Ureter (tissue), 1 donor: ENCODE measurements around the gene LRRC2. TPM values are rescaled to one million over a fixed set of nuclear protein-coding genes. Genes with fewer than 3 reads are reported as not detected.
A peak's percentile ranks its signal among the peaks of the same experiment; 100 is the strongest.
"Not testable (repeated sequence)": the region's sequence is repeated elsewhere in the genome, so short reads cannot be mapped to it uniquely, and the experiment has no call there.

Source experiments
- DNase-seq: peaks from one replicate; pipeline ENCODE4 v3.0.0-alpha.2; 2020; ENCODE audit warnings: low spot score
- total RNA-seq: library from RNA; stranded (reverse); gene quantifications from one replicate; pipeline ENCODE4 v1.2.4, GENCODE V29; 2023
- donor health status: DM: yes; HTN: yes; CAD: no.

Gene LRRC2
- total RNA-seq, 1 donor from 2014 or later, result 0.81 TPM

DNA sequence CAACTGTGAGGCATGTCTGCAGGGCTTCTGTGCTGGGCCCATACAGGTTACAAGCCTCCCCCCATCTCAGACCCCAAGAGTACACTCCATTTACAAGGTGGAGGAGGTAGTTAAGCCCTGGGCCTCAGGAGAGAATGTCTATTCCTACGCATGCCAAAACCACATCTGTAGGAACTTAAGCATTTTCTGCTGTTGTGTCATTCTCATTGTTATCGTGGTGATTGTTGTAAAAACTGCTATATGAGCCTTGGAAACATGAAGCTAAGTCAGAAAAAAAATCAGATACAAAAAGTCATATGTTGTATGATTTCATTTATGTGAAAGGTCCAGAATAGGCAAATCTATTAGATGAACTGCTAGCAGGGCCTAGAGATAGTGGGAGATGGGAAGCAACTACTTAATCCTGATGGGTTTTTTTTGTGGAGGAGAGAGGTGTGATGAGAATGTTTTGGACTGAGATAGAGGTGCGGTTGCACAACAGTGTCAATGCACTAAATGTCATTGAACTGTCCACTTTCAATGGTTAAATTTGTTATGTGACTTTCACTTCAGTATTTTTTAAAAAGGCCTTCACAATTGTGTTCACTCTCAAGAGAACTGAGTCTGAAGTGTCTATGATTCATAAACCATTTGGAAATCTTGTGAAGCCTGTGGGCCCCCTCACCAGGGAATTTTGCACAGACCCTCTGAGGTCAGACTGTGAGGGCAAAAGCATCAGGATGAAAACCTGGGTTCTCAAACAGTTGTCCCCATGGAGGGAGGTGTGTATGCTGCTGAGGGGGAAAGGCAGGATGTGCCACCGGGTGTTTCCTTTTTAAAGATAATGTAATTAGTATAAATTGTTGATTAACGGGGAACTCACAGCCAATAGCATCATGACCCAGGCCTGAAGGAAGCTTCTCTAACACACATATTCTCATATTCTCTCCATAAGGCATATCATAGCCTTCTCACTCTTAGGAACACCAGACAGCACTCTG lies 65.2 kb downstream of the LRRC2 start:
- DNase-seq, result no peak

DNA sequence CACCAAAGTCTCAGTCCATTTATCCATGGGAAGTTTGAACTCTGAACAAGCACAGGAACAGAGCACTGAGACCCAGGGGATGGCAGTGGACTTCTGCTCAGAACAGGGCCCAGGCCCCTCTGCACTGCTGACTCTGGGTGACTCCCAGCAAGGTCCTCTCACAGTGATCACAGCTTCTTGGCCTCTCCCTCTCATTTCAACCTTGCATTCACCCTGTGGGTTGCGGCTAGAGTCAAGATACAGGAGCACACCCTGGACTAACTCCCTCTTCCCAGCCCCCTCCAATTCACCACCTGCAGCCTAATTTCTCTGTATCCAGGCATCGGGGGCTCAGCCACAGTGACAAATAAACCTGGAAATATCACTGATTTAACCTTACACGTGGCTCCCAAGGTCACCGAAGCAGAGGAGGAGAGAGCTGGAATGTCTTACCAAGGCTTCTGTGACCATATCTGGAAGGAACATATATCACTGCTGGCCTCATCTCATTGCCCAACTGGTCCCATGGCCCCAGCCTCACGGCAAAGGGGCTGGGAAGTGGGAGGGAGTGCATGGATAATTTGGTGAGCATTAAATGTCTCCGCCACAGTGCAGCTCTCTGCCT lies 67.1 kb downstream of the LRRC2 start:
- DNase-seq, result no peak

- DNase-seq, result no peak
Observed at GRCh38 chr3:46497556-46498265, 68.4 kb downstream of the LRRC2 start, which contains the start of gene RTP3. Gene RTP3, plus strand, starts transcription at chr3:46497976. Its CDS starts 87 bp downstream, at chr3:46498063.

DNA sequence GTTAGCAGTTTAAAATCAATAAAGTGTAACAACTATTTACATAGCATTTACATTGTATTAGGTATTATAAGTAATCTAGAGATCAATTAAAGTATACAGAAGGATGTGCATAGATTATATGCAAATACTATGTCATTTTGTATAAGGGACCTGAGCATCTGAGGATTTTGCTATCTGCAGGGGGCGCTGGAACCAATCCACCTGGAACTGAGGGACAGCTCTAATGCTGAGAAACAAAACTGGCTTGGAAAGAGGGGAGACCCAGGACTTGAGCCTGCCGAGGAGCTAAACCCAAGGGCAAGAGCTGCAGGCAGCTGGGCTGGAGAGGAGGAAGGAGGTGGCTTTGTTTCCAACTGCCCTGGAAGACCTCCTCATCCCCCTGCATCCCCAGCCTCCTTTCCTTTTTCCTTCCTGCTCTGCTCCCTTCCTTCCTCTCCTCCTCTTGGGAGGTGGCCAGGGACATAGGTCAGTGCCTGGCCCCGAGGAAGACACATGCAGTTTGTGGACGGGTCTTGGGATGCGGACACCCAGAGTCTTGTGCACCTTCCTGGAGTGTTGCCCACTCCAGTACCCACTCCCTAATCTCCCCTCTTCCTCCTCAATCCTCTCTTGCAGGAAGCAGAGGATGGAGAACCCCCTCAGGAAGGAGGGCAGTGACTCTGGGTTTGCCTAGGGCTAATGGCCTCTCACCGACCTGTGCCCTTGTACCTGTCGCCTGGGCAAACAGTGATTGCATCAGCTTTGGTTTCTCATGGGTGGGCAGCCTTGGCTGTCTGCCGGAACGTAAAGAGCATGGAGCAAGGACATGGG lies 69.2 kb downstream of the LRRC2 start:
- no peak for DNase-seq

DNA sequence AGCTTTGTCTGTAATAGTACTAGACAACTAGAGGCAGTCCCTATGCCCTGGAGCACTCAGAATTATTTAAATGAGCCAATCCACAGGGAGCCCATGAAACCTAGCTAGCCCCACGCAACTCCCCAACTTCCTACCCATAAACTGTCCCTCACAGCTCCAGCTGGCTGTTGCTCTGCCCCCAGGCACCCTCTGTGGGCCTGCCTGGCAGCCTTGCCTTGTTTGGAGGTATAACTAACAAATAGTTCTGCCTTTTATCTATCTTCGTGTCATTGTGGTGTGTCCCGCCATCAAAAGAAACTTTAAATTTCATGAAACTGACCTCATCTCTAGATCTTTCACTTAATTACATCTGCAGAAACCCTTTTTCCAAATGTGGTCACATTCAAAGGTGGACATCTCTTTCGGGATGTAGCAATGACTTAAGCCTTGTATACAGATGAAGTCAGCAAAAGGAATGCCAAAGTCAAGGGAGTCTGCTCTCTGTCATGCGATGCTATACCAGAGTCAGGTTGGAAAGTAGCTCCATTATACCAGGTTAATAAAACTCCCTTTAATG lies 70.1 kb downstream of the LRRC2 start:
- no peak for DNase-seq

DNA sequence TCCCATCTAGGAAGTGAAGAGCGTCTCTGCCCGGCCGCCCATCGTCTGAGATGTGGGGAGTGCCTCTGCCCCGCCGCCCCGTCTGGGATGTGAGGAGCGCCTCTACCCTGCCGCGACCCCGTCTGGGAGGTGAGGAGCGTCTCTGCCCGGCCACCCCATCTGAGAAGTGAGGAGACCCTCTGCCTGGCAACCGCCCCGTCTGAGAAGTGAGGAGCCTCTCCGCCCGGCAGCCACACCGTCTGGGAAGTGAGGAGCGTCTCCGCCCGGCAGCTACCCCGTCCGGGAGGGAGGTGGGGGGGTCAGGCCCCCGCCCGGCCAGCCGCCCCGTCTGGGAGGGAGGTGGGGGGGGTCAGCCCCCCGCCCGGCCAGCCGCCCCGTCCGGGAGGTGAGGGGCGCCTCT lies 71.6 kb downstream of the LRRC2 start:
- DNase-seq, result not testable (repeated sequence)

GRCh38 chr3:46492890-46493547 lies 73.1 kb downstream of the LRRC2 start:
- no peak for DNase-seq

- DNase-seq, result no peak
Observed at GRCh38 chr3:46491089-46492070, 74.7 kb downstream of the LRRC2 start.

DNA sequence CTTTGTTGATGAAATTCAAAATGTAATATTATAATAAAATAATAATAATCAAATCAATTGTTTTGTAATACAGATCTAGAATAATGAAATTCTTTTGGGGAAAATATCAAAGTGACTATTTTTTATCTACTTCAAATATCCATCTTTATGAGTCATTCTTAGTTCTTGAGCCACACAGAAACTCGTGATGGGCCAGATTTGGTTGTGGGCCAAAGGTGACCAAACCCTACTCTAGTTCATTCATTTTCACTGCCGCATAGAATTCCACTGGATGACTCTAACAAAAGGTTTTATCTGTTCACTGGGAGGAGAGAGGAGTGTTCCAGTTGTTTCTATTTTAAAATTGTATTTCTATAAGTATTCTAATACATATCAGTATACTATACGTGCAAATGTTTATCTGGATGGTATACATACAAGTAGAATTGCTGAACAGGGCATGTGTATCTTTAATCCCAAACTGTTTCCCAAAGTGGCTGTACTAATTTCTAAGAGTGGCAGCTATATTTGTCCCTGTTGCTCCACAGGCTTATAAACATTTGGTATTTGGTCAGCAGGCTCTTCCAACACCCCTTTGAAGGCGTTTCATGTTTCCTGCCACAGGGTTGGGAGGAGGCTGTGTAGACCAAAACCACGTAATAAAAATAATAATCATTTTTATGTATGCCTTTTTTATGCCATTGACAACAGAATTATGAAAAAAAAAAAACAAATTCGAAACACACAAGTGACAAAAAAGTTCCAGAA lies 75.6 kb downstream of the LRRC2 start:
- DNase-seq, result no peak

GRCh38 chr3:46489875-46490274 lies 76.2 kb downstream of the LRRC2 start:
- DNase-seq, result no peak

DNA sequence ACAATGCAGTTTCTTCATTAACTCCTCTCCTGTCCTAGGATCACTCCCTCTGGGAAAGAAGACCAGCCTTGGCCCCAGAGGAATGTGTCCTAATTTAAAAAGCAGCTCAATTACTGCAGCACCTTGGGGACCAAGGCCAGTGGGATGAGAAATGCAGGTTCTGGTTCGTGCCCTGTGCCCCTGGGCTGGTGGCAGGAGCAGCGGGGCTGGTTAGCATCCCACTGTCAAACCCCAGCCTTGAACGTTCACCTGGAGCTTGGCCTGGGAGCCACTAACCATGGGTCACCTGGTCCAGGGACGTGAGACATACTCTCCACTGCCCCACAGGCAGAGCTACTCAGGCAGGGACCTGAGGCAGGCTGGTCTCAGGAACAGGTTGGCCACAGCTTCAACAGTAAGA lies 76.7 kb downstream of the LRRC2 start:
- DNase-seq, result no peak

DNA sequence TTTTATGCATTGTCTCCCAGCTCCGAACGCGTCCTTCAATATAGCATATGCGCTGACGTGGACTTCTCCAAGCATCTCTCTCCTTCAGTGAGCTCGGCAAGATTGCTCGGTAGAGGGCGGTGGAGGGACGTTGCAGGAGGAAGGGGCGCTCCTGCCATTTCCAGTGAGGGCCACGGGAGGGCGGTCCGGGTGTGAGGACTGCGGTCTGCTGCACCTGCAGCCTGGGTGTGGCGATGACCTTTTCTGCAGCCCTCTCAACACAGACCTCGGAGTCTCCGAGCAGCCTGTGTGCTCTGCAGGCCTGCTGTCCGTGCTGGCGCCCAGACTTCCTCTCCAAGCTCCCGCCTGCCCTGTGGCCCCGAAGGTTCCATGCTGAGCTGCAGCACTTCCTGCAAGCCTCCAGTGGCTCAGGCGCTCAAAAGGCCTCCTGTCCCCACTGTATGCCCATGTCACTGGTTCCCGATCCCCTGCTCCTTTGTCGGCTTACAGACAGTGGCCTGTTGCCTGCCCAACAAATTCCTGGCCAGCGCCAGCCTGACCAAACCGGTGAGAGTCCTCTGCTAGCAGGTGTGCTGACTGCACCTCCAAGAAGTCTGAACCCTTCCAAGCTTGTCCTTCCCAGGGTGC lies 77.3 kb downstream of the LRRC2 start:
- DNase-seq, result peak; percentile 93

DNA sequence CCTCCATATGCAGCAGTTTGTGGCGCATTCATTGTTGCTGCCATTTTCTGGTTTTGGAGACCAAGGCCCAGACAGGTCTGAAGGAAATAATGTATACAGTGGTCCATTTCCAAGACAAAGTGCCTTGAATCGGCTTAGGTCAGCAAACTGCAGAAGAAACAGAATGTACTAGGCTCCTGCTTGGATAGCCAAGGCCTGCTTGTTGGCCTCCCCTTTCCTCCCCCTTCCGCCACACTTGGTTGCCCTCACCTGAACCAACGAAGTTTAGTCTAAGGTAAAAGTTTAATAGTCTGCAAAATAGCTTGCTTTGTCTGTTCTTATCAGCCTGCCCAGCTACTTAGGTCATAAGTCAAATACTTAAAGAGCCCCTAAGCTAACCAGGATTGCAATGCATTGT lies 80.3 kb downstream of the LRRC2 start:
- no peak for DNase-seq

DNA sequence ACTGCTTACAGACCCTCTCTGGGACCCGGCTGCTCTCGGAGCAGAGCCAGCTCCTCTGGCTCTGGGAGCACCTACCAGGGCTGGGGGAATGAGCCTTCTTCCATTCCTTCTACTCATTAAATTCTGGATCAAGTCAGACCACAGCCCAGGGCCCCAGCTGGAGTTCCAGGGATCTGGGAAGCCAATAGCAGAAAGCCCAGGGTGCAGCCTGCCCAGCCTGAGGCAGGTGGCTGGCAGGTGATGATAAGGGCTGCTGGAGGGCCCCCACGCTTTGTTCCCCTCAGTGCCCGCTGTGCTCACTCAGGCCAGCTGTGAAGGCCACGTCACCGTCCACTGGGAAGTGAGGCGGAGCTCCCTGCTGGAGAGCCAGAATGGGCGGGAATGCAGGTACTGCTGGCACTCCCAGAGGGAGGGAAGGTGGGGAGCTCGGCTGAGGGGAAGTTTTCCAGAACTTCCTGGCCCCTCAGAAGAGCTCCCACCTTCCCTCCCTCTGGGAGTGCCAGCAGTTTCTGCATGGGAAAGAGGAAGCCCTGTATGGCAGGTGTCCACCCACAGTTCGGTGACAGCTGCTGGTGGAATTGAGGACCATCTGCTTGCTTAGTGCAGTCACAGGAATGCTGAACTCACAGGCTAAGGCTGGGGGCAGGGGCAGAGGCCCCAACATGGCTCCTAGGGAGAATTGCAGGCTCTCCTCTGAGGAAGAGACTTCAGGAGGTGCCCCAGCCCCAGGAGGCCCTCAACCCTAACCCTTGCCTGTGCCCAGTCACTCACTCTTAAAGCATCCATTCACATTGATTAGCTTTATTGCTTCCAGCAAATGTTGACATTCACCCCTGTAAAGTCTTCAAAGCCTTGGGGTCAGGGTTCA lies 81.0 kb downstream of the LRRC2 start:
- no peak for DNase-seq

GRCh38 chr3:46484388-46484787 lies 81.7 kb downstream of the LRRC2 start:
- no peak for DNase-seq

- no peak for DNase-seq
Observed at GRCh38 chr3:46483825-46484224, 82.3 kb downstream of the LRRC2 start.

- DNase-seq, result no peak
Observed at GRCh38 chr3:46482632-46483350, 83.3 kb downstream of the LRRC2 start.
